ENCODE results near the gene TRMT5. TPM values are rescaled to one million over a fixed set of nuclear protein-coding genes. Genes with fewer than 3 reads are reported as not detected.

The TRMT5 gene, protein sequence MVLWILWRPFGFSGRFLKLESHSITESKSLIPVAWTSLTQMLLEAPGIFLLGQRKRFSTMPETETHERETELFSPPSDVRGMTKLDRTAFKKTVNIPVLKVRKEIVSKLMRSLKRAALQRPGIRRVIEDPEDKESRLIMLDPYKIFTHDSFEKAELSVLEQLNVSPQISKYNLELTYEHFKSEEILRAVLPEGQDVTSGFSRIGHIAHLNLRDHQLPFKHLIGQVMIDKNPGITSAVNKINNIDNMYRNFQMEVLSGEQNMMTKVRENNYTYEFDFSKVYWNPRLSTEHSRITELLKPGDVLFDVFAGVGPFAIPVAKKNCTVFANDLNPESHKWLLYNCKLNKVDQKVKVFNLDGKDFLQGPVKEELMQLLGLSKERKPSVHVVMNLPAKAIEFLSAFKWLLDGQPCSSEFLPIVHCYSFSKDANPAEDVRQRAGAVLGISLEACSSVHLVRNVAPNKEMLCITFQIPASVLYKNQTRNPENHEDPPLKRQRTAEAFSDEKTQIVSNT
- total RNA-seq (10 to 100 TPM in 3 of 4 donors, 1 to 10 TPM in 1; 7.2 to 16.9 (median 10.8) TPM), polyA plus RNA-seq (1 to 10 TPM; 1.2 to 5.3 (median 4.5) TPM)

DNA sequence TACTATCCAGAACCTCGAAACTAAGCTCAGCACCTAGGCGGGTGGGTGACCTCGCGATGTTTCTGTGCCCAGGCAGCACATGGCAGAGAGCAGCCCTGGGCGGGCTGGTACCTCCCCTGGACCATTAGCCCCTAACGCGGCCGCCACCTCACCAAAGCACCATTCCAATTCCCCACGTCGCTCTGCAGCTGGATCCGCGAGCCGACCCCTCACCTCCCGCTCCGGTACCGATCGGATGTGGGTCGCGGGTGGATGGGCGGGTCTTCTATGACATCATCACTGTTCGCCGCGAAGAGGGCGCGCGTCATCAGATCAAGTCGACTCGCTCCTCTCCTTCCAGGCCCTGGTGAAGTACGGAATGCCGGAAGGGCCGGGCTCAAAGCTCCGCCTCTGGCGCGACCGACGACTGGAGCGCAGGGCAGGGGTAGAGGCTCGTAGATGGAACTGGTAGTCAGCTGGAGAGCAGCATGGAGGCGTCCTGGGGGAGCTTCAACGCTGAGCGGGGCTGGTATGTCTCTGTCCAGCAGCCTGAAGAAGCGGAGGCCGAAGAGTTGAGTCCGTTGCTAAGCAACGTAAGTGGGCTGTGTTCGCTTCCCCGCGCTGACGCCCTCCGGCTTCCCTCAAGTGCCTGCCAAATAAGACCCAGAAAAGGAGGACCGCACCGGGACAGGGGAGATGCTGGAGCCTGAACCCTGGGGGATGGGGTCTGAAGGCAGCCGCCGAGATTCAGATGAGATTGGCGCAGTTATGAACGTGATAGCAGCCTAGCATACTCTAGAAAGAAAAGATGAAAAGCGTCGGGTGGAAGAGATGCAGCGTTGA lies at the start of gene TRMT5, which contains the start of gene SLC38A6:
Gene TRMT5 (minus strand): TSS at position 269 of the 822 bp plus-strand sequence. CDS start 106 bp downstream, at position 163.
Gene SLC38A6 (plus strand): TSS at position 435 of the 822 bp plus-strand sequence. CDS start 33 bp downstream, at position 468.
- Histone ChIP-seq H3K27ac (peak within 1 kb of the TSS; percentile 80 to 88 (median 84)), H3K27me3 (no peaks in the 10 kb centered on the region), H3K36me3 (peaks cover 0 to 18% (median 4%) of the 10 kb centered on the region in 4 donors), H3K4me3 (peak within 1 kb of the TSS; percentile 62 to 75 (median 72)), H3K4me1 (peaks cover 0 to 37% (median 27%) of the 10 kb centered on the region in 4 donors), H3K9me3 (no peaks in the 10 kb centered on the region)
- TF ChIP-seq, protein P1, sequence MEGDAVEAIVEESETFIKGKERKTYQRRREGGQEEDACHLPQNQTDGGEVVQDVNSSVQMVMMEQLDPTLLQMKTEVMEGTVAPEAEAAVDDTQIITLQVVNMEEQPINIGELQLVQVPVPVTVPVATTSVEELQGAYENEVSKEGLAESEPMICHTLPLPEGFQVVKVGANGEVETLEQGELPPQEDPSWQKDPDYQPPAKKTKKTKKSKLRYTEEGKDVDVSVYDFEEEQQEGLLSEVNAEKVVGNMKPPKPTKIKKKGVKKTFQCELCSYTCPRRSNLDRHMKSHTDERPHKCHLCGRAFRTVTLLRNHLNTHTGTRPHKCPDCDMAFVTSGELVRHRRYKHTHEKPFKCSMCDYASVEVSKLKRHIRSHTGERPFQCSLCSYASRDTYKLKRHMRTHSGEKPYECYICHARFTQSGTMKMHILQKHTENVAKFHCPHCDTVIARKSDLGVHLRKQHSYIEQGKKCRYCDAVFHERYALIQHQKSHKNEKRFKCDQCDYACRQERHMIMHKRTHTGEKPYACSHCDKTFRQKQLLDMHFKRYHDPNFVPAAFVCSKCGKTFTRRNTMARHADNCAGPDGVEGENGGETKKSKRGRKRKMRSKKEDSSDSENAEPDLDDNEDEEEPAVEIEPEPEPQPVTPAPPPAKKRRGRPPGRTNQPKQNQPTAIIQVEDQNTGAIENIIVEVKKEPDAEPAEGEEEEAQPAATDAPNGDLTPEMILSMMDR (IDR thresholded peaks at IDR 0.05): no peak
- TF ChIP-seq POLR2AphosphoS5 (IDR thresholded peaks at IDR 0.05) (peak; percentile 63 to 86 (median 76)), POLR2A (IDR thresholded peaks at IDR 0.05) (no peak), EP300 (IDR thresholded peaks at IDR 0.05) (peak in 1 of 4 donors; percentile 78)
- DNase-seq: peak; percentile 97
- intact Hi-C loops (cut with DNase I): loop anchor here (5.0 kb wide), 1 partner anchor 259 kb away; the partner anchor contains the start of gene SIX4
- 0% methylated on average over 59 of the region's 59 CpGs for WGBS, 2 donors

DNA sequence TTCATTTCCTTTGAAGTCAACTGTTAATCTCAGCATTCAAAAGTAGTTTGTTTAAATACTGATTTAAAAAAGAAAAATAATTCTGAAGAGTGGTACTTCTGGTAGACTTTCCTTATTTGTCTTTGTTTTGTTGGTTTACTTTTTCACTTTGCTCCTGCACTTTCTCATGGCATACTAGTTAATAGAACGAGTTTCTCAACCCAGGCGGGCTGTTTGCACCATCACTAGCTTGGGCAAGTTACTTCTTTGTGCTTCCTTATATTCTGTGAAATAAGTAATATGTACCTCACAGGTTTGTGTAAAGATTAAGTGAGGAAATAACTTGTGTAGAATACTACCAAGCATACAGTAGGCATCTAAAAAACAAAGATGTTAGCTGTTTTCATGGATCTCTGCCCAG lies 45.6 kb upstream of the TRMT5 start:
- H3K4me1 ChIP-seq: no peaks in the 10 kb centered on the region
- H3K36me3 ChIP-seq: no peaks in the 10 kb centered on the region
- 91% methylated on average over 2 of the region's 2 CpGs for WGBS, 2 donors
- intact Hi-C loops (cut with DNase I): loop anchor here (5.0 kb wide), 1 partner anchor 226 kb away; no protein-coding TSS in a partner anchor
- no peak overlapping the region for H3K27ac ChIP-seq
- TF ChIP-seq, protein P1 (IDR thresholded peaks at IDR 0.05): no peak
- TF ChIP-seq EP300 (IDR thresholded peaks at IDR 0.05): no peak
- no peak for TF ChIP-seq POLR2A (IDR thresholded peaks at IDR 0.05)
- no peak for TF ChIP-seq POLR2AphosphoS5 (IDR thresholded peaks at IDR 0.05)
- H3K9me3 ChIP-seq: no peaks in the 10 kb centered on the region
- no peak for DNase-seq
- no peaks in the 10 kb centered on the region for H3K27me3 ChIP-seq
- no peak overlapping the region for H3K4me3 ChIP-seq

DNA sequence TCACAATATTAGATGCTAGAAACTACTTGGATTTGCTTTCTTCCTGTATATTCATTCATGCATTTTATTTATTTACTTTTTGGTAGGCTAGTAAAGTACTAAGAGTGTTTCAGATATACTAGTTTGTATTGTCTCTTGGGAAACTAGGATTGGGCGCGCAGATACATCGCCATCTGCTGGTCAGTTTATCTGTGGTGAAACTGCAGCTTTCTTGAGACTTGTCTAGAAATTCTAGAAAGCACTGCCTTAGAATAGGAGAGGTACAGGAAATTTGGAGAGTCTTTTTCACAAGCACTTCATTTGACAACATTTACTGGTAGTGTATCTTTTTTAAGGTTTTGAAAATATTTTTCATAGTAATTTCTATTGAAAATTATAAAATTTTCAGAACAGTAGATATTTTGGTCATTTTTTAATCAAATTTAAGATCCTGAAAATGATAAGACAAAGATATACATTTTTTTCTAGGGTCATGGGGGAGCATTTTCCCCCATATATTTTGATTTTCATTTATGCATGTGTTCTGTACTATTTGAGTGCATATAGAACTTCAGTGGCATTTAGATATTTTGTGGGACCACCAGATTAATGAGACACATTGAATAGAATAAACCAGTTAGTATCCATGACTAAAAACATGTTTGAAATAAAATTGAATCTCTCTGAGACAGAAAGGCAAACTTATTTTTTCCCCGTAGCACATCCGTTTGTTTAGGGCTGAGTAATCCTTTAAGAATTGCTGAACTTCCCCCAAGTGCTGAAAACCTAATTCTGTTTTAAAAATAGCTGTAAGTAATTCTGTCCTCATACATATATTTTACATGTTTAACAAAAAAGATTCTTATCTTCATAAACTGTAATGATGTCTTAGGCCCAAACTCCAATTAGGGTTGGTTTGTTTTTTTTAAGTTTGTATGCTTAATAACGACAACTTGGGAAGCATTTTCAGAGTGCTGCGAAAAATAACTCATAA lies 44.7 kb upstream of the TRMT5 start:
- intact Hi-C loops (cut with DNase I): loop anchor here (1.0 to 5.0 kb wide), 2 partner anchors 227 to 400 kb away; no protein-coding TSS in a partner anchor
- 53 to 54% methylated on average over 7 of the region's 7 CpGs for WGBS, 2 donors
- peak; percentile 78 for DNase-seq

More for the DNA sequence above, 44.7 kb upstream of the TRMT5 start:
- H3K4me1 ChIP-seq: no peaks in the 10 kb centered on the region
- H3K27ac ChIP-seq: no peak overlapping the region
- H3K9me3 ChIP-seq: no peaks in the 10 kb centered on the region
- no peaks in the 10 kb centered on the region for H3K27me3 ChIP-seq
- H3K36me3 ChIP-seq: no peaks in the 10 kb centered on the region
- TF ChIP-seq, protein P1 (IDR thresholded peaks at IDR 0.05): peak; percentile 42 to 79 (median 70)
- no peak for TF ChIP-seq POLR2A (IDR thresholded peaks at IDR 0.05)
- H3K4me3 ChIP-seq: no peak overlapping the region
